Measurements from ENCODE around the gene TXN.
"Not testable (repeated sequence)": the region's sequence is repeated elsewhere in the genome, so short reads cannot be mapped to it uniquely, and the experiment has no call there.

Gene TXN

GRCh38 chr9:110197330-110198187 is 58.7 kb downstream of the TXN start:
- TF ChIP-seq, protein P1, sequence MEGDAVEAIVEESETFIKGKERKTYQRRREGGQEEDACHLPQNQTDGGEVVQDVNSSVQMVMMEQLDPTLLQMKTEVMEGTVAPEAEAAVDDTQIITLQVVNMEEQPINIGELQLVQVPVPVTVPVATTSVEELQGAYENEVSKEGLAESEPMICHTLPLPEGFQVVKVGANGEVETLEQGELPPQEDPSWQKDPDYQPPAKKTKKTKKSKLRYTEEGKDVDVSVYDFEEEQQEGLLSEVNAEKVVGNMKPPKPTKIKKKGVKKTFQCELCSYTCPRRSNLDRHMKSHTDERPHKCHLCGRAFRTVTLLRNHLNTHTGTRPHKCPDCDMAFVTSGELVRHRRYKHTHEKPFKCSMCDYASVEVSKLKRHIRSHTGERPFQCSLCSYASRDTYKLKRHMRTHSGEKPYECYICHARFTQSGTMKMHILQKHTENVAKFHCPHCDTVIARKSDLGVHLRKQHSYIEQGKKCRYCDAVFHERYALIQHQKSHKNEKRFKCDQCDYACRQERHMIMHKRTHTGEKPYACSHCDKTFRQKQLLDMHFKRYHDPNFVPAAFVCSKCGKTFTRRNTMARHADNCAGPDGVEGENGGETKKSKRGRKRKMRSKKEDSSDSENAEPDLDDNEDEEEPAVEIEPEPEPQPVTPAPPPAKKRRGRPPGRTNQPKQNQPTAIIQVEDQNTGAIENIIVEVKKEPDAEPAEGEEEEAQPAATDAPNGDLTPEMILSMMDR (conservative IDR thresholded peaks at IDR 0.05; ENCODE audit: low read length), result peak; percentile 59

GRCh38 chr9:110196084-110196499 is 60.2 kb downstream of the TXN start:
- not testable (repeated sequence) for DNase-seq (ENCODE audit: low read depth); H3K4me3 ChIP-seq (ENCODE audit: low read length)

More at GRCh38 chr9:110197330-110198187, 58.7 kb downstream of the TXN start:
- no peak overlapping the region for H3K4me3 ChIP-seq (ENCODE audit: low read length)
- DNase-seq (ENCODE audit: low read depth), result no peak
